ENCODE data around the gene AFAP1L1. TPM values are rescaled to one million over a fixed set of nuclear protein-coding genes. Genes with fewer than 3 reads are reported as not detected.

Gene AFAP1L1
- total and polyA plus RNA-seq, 2 donors (not counting 3 experiments of a cell fraction or from before 2014, with no cell fraction given), result 7.9 to 73.2 TPM

DNA sequence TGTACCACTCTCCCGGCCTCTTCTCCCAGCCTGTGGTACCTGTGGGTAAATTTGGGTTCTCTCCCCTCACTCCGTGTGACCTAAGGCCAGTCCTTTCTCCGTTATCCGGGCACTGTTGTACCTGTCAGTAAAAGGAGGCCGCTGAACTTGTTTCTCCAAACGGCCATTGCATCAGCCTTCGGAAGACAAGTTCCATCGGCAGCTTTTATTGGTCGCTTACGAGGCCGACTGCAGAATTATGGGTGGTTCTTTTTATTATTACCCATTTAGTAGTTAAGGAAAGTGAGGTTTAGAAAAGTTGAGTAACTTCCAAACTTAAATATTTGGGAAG, 74.2 kb downstream of the AFAP1L1 start:
- ChIA-PET POLR2A (interaction anchor here (0.8 to 1.3 kb wide), 2 partner anchors 17 to 25 kb away, joined by 3 to 5 read pairs; no protein-coding TSS in a partner anchor), CTCF (interaction anchor here (1.2 to 3.2 kb wide), 6 partner anchors 10 to 29 kb away, joined by 4 to 14 read pairs (median 10); partner anchors contain the start of gene PCYOX1L)
- TF ChIP-seq POLR2AphosphoS5 (IDR thresholded peaks at IDR 0.05; ENCODE audit: insufficient read depth, low read depth, low read length), result no peak
- TF ChIP-seq, protein P1, sequence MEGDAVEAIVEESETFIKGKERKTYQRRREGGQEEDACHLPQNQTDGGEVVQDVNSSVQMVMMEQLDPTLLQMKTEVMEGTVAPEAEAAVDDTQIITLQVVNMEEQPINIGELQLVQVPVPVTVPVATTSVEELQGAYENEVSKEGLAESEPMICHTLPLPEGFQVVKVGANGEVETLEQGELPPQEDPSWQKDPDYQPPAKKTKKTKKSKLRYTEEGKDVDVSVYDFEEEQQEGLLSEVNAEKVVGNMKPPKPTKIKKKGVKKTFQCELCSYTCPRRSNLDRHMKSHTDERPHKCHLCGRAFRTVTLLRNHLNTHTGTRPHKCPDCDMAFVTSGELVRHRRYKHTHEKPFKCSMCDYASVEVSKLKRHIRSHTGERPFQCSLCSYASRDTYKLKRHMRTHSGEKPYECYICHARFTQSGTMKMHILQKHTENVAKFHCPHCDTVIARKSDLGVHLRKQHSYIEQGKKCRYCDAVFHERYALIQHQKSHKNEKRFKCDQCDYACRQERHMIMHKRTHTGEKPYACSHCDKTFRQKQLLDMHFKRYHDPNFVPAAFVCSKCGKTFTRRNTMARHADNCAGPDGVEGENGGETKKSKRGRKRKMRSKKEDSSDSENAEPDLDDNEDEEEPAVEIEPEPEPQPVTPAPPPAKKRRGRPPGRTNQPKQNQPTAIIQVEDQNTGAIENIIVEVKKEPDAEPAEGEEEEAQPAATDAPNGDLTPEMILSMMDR (IDR thresholded peaks at IDR 0.05; ENCODE audit: extremely low read depth in 1 of 2, insufficient read depth in 1 of 2, low read depth in 1 of 2, low read length in 2 of 2), result no peak
- TF ChIP-seq MYC (IDR thresholded peaks at IDR 0.05; ENCODE audit: low read depth, low read length), result no peak
- no peak for TF ChIP-seq EZH2 (IDR thresholded peaks at IDR 0.05; ENCODE audit: borderline replicate concordance, low read depth, low read length, severe bottlenecking)
- no peak for TF ChIP-seq MAX (IDR thresholded peaks at IDR 0.05; ENCODE audit: insufficient read depth, insufficient read length)
- TF ChIP-seq GATA2 (IDR thresholded peaks at IDR 0.05; ENCODE audit: insufficient read depth, insufficient read length, low read depth, low read length), result no peak
- TF ChIP-seq POLR2A (IDR thresholded peaks at IDR 0.05; ENCODE audit: low read depth, low read length), result no peak
- TF ChIP-seq JUN (IDR thresholded peaks at IDR 0.05; ENCODE audit: borderline replicate concordance, insufficient read depth, insufficient read length, low read depth), result no peak
- TF ChIP-seq FOS (IDR thresholded peaks at IDR 0.05; ENCODE audit: borderline replicate concordance, insufficient read depth, low read length), result no peak
- peak overlapping the region; percentile 2 for H2AFZ ChIP-seq (ENCODE audit: low read depth, low read length)
- intact Hi-C loops (cut with micrococcal nuclease), result loop anchor here (1.0 to 10.0 kb wide), 7 partner anchors 12 to 211 kb away; partner anchors contain the start of gene AFAP1L1
- H3K4me1 ChIP-seq (ENCODE audit: control insufficient read depth, extremely low read depth, insufficient read depth, low read length), result peaks cover 42% of the 10 kb centered on the region
- peak overlapping the region; percentile 59 to 90 (median 63) for H3K4me3 ChIP-seq (replicated peaks in 1 of 3; ENCODE audit: insufficient read depth in 1 of 3, low read depth in 1 of 3, low read length in 3 of 3)
- H3K27ac ChIP-seq (ENCODE audit: insufficient read depth, low read depth, low read length), result peak overlapping the region; percentile 71
- H3K36me3 ChIP-seq (ENCODE audit: control insufficient read depth in 2 of 2, extremely low read depth in 1 of 2, insufficient read depth in 2 of 2, low read length in 2 of 2), result peaks cover 11 to 14% of the 10 kb centered on the region in 2 experiments
- BruUV-seq (replicated peaks), result TSS peak; percentile 40
- H3K27me3 ChIP-seq (ENCODE audit: control insufficient read depth in 2 of 2, insufficient read depth in 2 of 2, low read length in 2 of 2), result no peaks in the 10 kb centered on the region
- peak overlapping the region; percentile 87 for H3K9ac ChIP-seq (replicated peaks; ENCODE audit: extremely low read depth, insufficient read depth, low read length)
- peaks cover 45% of the 10 kb centered on the region for H3K79me2 ChIP-seq (ENCODE audit: control insufficient read depth, insufficient read depth, low read length)
- peak; percentile 43 for FAIRE-seq
- H3K9me1 ChIP-seq (replicated peaks; ENCODE audit: control insufficient read depth, extremely low read depth, insufficient read depth, low read length), result no peaks in the 10 kb centered on the region
- no peak for DNase-seq (ENCODE audit: low read depth, low spot score)
- H3K4me2 ChIP-seq (ENCODE audit: insufficient read depth, low read length), result peak overlapping the region; percentile 98
- dilution Hi-C loops (cut with MboI; ENCODE audit: extremely low pct_ligation_motif_present, low sequenced_read_pairs), result no loop called here
- H4K20me1 ChIP-seq (replicated peaks; ENCODE audit: control insufficient read depth, extremely low read depth, insufficient read depth, low read length), result no peaks in the 10 kb centered on the region
- no peaks in the 10 kb centered on the region for H3K9me3 ChIP-seq (replicated peaks; ENCODE audit: control insufficient read depth, insufficient read depth, low read length)
